AG09319 (cell line): Measurements from ENCODE around the gene BRME1.

Experiments used
- DNase-seq: peaks from one replicate; pipeline ENCODE4 v3.0.0-alpha.2; 2010; ENCODE audit warnings: low read depth; ENCODE audit errors: extremely low read depth
- CTCF ChIP-seq: IDR thresholded peaks from 2 replicates; pipeline ENCODE4 v1.5.1; 2011; ENCODE audit warnings: low read depth, mild to moderate bottlenecking, inconsistent platforms, low read length, moderate library complexity

BRME1 gene

GRCh38 chr19:13841962-13842290 lies 64.0 kb downstream of the BRME1 start:
- no peak for TF ChIP-seq CTCF
- no peak for DNase-seq

- no peak for DNase-seq
- no peak for TF ChIP-seq CTCF
These were observed 64.6 kb downstream of the BRME1 start for GRCh38 chr19:13841086-13841961.

- TF ChIP-seq CTCF: no peak
- DNase-seq: no peak
These were observed 65.4 kb downstream of the BRME1 start for GRCh38 chr19:13840305-13841085.

- no peak for TF ChIP-seq CTCF
- DNase-seq: no peak
These were observed 66.0 kb downstream of the BRME1 start for GRCh38 chr19:13839938-13840304.

GRCh38 chr19:13839130-13839937 lies 66.6 kb downstream of the BRME1 start:
- no peak; the same call in 1 of the 2 replicates for TF ChIP-seq CTCF
- no peak for DNase-seq

- TF ChIP-seq CTCF: no peak
- DNase-seq: no peak
These were observed 67.3 kb downstream of the BRME1 start for GRCh38 chr19:13838435-13839129.
